GM21723 (cell line): ENCODE data around the gene SUPT4H1.
A peak's percentile ranks its signal among the peaks of the same experiment; 100 is the strongest.

ENCODE experiments used
- ATAC-seq: cut with Tn5 transposase; IDR thresholded peaks from one replicate; pipeline ENCODE4 v1.9.1; 2021; ENCODE audit warnings: mild to moderate bottlenecking, moderate library complexity; ENCODE audit not compliant: unreplicated experiment

Gene SUPT4H1

DNA sequence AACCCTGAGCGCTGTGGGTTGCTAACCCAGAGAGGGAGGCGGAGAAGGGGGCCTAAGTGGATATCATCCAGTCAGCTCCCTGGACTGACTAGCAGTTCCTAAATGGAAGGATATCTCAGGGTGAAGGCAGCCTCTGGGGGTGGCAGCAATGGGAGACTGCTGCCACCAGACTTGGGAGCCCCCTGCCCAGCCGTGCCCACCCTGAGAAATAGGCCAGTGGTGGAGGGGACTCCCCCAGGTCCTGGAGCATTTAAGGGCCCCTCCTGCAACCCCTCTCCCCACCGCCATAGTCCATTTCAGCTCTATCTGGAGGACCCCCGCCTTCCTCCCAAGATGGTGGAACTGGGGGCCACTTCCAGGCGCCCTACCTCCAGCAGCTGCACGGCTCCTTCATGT lies 31.8 kb downstream of the SUPT4H1 start:
- no peak for ATAC-seq

DNA sequence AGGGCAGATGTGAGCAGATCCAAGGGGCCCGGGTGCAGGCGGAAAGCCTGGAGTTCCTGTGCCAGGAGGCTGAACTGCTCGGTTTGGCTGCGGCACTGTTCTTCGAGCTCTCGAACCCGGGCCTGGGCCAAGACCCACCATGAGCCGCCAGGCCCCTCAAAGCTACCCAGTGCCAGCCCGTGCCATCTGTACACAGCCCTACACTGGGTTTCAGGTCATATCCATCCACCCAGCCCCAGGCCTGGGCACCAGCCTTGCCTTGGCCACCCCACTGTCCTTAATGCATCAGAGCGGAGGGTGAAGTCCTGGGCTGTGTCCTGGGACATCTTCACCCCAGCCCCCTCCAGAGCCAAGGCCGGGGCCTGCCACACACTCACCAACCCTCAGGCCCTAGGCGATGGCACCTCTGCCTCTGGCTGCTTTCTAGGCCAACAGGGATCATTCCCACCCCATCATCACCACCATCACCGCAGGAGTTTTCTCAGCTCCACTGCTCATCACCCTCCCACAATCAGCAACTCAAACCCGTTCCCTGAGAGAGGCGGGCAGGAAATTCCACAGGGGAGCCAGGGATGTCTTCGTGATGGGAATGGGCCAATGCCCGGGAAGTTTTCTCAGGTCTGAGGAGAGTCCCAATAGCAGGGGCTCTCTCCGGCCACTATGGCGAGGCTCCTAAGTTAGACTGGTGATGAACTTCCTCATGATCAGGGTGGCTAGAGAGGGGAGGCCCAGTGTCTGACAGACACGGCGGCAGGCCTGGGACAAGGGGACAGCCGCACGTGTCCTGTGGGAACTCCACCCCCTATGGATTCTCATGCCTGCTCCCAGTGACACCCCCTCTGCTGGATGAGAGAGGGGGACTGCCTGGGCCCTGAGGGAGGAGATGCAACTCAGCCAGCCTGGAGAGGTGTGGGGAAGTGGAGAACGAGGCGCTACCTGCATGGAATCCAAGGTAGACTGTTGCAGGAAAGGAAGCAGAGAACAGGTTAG lies 32.5 kb downstream of the SUPT4H1 start:
- ATAC-seq: no peak

DNA sequence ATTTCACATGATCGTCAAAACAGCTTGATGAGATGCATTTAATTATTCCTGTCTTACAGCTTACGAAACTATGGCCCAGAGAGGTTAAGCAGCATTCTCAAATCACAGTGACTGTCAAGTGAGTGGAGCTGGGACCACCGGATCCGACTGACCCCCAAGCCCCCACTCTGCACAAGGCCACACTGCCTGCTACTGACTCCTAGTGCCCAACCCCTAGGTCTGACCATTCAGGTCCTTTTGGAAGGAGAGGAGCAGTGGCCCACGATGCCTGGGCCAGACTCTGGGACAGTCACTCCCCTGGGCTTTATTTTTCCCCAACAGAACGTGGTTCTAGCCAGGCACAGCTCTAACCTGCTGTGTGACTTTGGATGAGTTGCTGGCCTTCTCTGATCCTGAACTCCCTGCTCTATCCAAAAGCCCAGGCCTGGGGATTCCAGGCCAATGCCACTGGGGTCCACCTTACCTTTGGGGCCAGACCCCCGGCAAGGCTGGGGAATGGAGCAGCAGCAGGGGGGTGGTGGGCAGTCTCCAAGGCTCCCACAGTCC lies 33.3 kb downstream of the SUPT4H1 start:
- no peak for ATAC-seq

DNA sequence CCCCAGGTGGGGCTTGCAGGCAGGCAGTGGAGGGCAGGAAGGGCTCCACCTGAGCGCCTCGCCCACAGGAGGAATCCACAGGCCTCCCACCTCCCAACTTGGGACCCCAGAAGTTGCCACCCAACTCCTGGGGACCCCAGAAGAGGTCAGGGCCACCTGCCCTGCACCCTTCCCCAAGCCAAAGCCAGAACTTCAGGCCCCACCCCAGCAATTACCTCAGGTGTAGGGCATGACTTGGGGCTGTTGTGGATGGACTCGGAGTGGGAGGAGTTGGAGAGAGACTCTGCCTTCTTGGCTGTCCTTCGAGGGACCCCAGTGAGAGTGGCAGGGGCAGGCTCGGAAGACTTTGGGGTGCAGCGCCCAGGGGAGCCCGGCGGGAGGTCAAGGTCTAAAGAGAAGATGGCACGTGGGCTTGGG lies 33.9 kb downstream of the SUPT4H1 start:
- ATAC-seq: no peak

DNA sequence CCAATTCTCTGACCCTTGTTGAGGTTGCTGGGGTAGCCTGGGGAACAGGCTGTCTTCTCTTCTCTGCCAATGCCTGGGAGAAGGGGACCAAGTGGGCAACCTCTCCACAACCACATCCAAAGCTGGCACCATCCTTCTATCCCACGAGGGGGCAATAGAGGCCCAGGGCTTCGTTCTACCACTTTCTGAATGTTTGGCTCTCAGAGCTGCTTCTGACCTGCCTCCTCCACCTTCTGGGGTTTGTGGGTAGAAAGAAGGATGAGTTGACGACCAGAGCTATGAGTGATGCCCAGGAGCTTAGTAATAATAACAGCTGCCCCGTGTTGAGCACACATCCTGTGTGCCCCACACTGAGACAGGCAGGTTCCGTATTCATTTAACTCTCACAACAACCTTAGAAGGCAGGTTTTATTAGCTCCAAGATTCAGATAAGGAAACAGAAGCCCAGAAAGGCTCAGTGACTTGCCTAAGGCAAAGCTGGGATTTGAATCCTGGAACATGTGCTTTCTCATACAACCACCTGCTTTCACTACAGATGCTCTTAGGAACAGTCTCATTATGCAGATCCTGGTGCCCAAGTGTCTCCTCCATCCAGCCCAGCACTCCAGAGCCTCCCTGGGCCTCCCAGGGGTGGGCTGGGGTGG lies 34.5 kb downstream of the SUPT4H1 start:
- ATAC-seq: peak; percentile 78

DNA sequence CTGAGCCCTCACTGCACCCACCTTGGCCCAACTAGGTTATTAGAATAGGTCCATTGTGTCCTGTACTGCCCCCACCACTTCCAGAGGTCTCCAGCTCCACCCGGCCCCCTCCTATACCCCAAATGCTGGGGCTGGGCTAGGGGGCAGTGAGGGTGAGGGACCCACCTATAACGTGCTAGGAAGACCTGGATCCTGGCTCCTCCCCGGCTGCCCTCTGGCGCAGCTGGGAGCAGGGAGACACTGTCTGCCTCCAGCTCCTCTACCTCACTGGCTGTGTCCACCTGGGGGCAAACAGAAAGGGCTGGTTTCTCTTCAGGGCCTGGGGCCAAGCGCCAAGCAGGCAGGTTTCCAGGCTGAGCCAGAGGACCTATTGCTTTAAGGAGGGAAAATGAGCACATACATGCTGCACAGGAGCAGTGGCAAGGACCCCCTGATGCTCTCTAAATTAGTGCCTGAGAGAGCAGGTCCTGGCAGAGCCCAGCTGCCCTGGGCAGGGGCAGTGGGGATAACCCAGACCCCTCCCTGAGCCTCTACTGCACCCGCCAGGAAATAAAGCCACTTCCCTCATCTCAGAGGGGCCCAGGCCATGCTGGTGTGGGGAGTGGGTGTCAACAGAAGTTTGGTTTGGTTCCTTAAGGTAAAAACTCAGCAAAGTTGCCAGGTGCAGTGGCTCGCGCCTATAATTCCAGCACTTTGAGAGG lies 35.6 kb downstream of the SUPT4H1 start:
- ATAC-seq: no peak

DNA sequence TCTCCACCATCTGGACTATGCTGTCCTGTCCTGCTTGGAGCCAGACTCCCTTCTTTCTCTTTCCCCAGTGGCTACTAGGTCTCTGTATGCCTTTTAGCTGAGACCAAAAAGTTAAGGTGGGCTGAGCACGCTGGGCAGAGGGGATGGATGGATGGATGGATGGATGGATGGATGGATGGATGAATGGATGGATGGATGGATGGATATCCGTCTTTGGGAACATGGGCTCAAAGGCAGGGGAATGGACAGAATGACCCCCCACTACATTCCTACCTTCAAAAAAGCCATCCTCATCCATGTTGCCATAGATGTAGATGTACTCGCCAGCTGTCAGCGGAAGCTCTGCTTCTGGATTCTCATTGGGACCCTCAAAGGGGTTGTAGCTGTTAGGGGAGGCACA lies 36.3 kb downstream of the SUPT4H1 start:
- ATAC-seq: no peak

DNA sequence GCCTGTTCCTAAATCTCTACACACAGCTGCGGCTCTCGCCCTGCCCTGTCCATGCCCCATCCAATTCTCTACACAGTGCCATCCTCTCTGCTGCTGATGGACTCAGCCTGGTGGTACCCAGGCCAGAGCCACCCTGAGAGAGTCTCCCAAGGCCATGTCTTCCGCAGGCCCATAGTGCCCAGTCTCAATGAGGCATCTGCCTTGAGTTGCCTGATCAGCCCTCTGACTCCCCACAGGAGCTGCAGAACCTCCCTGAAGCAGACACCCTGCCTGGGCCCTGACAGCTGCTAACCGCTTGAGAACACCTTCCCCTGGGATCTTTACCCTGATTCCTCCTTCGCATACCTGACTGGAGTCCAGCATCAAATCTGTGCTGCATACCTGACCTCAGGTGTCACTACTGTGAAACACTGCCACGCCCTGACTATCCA lies 36.7 kb downstream of the SUPT4H1 start:
- ATAC-seq: no peak

DNA sequence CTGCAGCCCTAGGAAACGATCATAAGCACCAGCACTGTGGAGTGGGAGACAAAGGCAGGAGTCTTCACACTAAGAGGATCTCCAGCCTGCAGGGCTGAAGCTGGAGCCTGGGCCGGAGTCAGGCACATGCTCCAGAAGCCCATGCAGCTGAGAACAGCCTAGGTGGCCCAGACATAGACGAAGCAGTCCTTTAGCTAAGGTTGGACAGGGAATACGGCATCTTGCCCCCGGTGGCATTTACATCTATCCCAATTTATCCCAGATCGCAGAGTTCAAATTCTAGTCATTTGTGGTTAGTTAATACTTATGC lies 37.3 kb downstream of the SUPT4H1 start:
- no peak for ATAC-seq

DNA sequence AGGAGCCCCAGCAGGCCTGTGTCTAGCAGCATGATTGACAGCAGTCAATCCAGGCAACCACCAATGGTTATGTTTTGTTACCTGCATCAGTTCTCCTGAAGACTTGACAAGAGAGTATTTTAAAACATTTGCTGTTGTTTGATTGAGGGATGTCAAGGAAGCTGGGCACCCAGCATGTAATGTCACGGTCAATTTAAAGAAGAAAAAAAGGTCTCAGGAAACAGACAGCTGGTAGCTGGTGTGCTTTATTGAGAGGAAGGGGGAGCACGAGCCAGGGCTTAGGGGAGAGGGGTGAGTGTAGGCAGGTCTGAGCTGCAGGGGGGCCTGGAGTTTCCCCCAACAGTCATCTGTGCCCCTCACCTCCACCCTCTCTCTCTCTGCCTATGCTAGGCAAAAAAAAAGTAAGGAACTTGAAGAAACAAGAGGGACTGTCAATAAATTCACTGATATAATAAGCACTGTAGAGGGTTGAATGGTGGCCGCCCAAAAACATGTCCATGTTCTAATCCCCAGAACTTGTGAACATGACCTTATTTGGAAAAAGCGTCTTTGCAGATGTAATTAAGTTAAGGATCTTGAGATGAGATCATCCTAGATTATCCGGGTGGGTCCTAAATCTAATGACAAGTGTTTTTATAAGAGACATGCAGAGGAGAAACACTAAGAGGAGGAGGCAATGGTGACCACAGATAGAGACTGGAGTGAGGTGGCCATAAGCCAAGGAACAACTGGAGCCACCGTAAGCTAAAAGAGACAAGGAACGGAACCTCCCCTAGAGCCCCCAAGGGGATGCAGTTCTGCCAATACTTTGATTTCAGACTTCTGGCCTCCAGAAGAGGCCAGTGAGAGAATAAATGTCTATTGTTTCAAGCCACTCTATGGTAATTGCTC lies 37.9 kb downstream of the SUPT4H1 start:
- ATAC-seq: no peak

DNA sequence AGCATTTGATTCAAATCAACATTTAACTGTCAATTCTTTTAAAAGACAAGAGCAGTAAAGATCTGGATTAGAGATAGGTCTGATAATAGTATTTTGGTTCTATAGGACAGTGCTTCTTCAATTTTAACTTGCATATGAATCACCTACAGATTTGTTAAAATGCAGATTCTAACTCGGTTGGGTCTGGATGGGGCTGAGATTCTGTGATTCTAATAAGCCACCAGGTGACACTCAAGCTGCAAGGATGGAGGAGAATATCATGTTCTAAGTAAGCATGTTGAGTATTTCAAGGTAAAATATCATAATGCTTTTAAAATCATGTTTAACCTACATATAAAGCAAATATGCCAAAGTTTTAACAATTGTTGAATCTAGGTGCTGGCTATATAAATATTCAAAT lies 39.2 kb downstream of the SUPT4H1 start:
- no peak for ATAC-seq

DNA sequence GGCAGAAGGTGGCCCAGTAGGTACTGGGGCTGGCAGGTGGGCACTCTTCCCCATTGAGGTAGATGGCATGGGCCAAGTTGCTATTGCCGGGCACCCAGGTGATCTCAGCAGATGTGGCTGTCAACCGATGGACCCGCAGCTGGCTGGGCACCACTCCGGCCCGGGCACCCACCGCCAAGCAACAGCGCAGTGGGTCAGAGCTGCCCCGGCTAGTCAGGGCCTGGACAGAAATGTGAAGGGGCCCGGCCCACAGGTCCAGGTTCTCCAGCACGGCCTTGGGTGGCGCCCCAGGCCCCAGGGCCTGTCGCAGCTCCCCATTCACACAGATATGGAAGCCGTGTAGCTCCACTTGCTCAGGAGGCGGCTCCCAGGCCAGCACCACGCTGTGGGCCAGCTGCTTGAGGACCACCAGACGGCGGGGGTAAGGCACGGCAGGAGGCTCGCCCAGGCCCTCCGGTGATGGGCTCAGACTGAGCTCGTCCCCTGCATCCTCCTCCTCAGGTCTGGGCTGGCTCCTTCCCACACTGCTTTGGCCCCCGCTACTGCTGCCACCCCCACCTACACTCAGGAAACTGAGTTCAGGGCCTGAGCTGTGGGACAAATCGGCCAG lies 39.9 kb downstream of the SUPT4H1 start:
- ATAC-seq: no peak

DNA sequence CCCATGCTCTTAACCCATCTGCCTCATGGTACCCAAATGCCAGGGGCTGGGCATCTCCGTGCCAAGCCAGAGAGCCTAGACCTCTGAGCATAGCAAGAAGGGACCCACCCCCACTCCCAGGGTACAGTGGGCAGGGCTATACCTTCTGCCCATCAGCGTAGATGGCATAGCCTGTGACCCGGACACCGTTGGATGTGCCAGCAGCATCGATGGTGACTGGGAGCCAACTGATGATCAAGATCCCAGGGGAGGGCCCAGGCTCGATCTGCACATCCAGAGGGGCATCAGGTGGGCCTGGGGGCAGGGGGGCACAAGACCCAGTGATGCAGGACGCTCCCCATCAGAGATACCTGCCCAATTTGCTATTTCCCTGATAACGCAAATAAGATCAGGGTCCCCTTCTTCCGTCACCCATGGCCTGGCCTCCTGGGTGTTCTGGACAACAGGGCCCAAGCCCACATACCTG lies 40.5 kb downstream of the SUPT4H1 start:
- ATAC-seq: no peak

DNA sequence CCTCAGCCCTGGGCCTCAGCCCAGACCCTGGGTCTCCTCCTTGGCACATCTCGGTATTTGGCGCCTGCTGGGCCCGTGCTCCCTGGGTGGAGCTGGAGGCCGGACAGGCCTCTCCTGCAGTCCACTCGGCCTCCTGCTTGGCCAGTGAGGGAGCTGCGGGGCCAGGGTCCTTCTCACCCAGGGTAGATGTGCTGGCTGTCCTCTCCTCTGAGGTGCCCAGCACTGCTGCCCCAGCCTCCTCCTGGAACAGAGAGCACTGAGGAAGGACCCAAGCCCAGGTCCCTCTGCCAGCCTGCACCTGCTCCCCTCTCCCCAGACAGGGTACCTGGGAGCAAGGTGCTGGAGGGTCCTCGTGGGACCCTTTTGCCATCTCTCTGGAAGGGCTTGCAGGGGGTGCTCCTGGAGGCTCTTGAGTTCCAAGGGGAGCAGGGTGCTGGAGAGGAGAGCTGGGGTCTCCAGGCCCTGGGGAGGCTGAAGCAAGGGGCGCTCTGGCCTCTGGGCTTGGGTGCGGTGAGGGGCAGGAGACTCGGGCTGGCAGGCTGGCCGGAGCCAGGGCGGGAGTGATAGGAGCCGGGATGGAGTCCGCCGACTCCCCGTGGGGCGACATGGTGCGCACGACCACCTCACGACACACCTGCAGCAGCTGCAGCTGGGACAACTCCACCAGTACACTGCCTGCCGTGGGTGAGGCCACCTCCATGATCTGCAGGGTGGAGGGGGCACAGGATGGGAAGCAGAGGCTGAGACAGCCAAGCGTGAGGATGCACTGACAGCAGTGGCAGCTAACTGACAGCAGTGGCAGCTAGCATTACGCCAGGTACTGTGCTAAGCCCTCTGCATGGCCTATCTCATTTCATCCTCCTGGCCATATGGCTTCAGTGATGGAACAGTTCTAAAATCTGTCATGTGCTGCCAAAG lies 41.2 kb downstream of the SUPT4H1 start:
- ATAC-seq: no peak

DNA sequence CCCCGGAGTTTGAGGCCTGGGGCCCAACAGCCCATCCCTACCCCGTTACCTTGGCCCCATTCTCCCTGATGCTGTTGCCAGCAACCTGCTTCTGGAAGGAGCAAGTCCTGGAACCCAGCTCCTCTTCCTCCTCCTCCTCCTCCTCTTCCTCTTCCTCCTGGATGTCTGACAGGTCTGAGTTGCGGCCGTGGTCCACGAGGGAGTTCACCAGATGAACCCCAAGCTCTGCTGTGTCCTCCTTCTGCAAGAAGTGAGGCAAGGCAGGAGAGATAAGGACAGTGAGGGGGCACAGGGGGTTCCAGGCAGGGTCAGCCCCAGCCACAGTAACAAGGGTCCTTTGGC lies 42.1 kb downstream of the SUPT4H1 start:
- ATAC-seq: no peak

DNA sequence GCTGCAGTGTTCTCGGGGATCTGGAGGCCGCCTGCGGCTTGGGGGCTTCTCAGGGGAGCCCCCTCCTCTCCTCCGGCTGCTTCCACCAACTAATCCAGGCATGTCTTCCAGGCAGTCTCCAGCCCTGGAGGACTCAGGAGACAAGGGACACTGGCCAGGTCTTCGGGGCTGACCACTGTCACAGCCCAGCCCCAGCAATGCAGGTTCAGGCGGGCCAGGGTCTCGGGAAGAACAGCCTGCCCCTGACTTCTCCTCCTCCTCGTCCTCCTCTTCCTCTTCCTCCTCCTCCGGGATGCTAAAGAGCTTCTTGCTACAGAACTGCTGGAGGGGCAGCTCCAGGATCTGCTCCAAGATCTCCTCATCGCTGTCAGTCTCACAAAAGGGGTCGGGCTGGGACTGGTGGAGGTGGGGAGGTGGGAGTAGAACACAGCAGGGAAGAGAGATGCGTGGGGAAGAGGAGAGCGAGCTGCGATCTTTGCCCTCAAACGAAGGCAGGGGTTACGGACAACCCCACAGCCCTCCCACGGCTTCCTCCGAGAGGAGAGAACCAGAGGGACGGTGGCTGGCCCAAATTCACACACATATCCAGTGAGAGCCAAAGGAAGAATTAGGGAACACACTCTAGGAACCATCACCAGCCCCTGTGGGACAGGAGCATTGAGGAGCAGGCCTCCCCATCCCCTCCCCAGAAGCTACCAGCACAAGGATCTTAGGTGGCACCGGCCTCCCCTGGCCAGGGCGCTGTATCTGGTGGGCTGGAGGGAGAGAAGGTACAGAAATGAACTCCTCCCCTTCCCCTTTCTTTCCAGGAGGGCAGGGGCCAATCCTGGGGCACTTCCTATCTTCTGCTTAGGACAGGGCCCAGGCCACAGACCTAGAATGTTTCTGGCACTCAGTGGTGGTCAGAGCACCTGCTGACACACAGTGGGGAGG lies 42.8 kb downstream of the SUPT4H1 start:
- no peak for ATAC-seq

DNA sequence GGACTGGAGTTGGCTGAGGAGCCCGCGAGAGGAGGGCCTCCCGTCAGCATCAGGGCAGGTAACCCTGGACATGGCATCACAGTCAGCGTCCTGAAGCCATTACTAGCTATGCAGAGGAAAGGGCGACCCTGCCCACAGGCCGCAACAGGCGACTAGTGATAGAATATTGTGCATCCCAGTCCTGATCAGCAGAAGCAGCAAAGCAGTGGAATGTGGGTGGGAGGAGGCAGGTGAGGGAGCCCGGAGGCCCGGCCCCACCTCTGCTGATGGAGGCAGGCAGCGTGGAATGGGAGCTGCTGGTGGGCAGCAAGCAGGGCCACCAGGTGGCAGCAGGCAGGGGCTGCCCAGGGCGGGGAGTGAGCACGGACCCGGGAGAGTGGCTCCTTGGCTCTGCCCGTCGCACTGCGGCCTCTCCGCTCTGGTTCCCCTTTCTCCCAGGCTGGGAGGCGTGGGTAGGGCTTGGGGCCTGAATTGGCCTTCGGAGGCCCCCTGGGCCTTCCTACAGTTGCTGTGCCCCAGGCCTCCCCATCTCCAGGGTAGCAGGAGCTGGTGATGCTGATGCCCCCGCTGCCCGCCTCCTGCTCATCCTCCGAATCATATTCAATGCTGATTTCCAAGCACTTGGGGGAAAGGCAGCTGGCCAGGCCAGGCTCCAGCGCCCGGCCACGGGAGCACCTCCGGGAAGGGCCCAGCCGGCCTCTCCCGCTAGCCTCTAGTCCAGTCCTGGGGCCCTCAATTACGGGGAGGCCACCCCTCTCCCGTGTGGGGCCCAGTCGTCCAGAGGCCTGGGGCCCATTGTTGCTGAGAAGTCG lies 43.6 kb downstream of the SUPT4H1 start:
- no peak for ATAC-seq
